BE2C (cell line): ENCODE data around the gene TRPV2.
"Not testable (repeated sequence)": the region's sequence is repeated elsewhere in the genome, so short reads cannot be mapped to it uniquely, and the experiment has no call there.

ENCODE experiments used
- DNase-seq: peaks from one replicate; pipeline ENCODE4 v3.0.0-alpha.2; 2020
- H3K27me3 ChIP-seq: fragments of 250-450 bp; sonication (Bioruptor Pico); 2 replicates; pipeline ENCODE4 v1.5.1; 2020; ENCODE audit warnings: mild to moderate bottlenecking
- H3K36me3 ChIP-seq: fragments of 250-450 bp; sonication (Bioruptor Pico); 2 replicates; pipeline ENCODE4 v1.5.1; 2020; ENCODE audit warnings: mild to moderate bottlenecking
- H3K4me1 ChIP-seq: fragments of 250-450 bp; sonication (Bioruptor Pico); 2 replicates; pipeline ENCODE4 v1.5.1; 2020
- H3K4me3 ChIP-seq: 2 replicates; pipeline ENCODE4 v1.5.1; 2011; ENCODE audit warnings: low read depth, low read length
- H3K9me3 ChIP-seq: fragments of 250-450 bp; sonication (Bioruptor Pico); 2 replicates; pipeline ENCODE4 v1.5.1; 2020
- TF ChIP-seq, protein P1 (sequence below): IDR thresholded peaks from 2 replicates; pipeline ENCODE4 v1.5.1; 2012; ENCODE audit warnings: mild to moderate bottlenecking, low read depth, low read length

TRPV2 gene

DNA sequence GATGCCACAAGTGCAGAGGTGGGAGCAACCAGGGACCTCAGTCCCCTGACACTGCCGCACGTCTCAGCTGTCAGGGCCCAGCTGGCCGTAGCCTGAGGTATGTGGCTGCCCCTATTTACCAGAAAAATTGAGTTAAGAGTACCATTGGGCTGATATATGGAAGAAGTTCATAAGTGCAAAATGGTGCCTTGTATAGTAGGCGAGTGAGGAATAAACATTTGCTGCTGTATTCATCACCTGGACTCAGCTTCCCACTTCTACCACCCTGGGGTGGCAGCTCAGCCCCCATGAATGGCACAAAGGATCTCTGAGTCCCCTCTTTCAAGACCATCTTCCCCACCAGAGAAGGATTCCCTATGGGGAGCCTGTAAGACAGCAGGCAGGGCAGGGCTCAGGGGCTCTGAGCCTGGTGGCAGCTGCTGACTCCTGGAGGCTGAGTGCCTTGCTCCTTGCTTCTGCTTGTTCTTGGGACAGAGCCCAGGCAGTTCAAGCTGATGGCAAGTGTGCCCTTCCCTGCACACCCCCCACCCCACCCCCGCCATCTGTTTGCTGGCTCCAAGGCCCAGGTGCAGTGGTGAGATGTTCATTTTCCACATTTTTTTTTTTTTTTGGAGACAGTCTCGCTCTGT lies 29.0 kb downstream of the TRPV2 start:
- Histone ChIP-seq H3K27me3 (no peaks in the 10 kb centered on the region), H3K4me1 (peaks cover 3% of the 10 kb centered on the region), H3K4me3 (no peak overlapping the region), H3K9me3 (no peaks in the 10 kb centered on the region), H3K36me3 (peaks cover 74% of the 10 kb centered on the region)
- DNase-seq: peak; percentile 37
- TF ChIP-seq, protein P1, sequence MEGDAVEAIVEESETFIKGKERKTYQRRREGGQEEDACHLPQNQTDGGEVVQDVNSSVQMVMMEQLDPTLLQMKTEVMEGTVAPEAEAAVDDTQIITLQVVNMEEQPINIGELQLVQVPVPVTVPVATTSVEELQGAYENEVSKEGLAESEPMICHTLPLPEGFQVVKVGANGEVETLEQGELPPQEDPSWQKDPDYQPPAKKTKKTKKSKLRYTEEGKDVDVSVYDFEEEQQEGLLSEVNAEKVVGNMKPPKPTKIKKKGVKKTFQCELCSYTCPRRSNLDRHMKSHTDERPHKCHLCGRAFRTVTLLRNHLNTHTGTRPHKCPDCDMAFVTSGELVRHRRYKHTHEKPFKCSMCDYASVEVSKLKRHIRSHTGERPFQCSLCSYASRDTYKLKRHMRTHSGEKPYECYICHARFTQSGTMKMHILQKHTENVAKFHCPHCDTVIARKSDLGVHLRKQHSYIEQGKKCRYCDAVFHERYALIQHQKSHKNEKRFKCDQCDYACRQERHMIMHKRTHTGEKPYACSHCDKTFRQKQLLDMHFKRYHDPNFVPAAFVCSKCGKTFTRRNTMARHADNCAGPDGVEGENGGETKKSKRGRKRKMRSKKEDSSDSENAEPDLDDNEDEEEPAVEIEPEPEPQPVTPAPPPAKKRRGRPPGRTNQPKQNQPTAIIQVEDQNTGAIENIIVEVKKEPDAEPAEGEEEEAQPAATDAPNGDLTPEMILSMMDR: no peak

DNA sequence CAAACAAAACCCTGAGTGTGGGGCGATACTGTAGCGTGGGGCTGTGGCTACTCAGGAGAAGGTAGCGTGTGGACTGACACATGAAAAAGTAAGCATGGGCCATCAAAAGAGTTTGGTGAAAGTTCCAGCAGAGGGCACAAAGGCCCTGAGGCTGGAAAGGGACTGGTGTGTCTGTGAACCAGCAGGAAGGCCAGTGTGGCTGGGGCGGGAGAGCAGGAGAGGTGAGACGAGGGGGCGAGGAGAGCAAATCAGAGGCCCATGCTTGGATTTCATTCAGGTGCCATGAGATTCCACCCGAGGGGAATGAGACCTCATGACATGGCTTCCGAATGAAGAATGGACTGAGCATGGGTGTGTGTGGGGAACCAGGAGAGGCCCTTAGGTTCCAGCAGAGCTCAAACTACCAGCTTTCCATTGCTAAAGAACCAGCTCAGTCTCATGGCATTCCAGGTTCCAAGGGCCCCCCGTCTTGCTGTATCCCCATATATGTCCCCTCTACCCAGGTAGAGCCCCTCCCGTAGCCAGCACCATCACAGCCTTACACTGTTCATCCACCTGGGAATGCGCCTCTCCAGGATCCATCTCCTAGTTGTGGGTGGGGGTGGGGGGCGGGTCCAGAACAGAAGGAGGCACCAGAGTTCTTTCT lies 31.1 kb downstream of the TRPV2 start:
- Histone ChIP-seq H3K4me1 (peaks cover 3% of the 10 kb centered on the region), H3K4me3 (no peak overlapping the region), H3K27me3 (no peaks in the 10 kb centered on the region), H3K36me3 (peaks cover 53% of the 10 kb centered on the region), H3K9me3 (no peaks in the 10 kb centered on the region)
- TF ChIP-seq, protein P1: no peak
- no peak for DNase-seq

DNA sequence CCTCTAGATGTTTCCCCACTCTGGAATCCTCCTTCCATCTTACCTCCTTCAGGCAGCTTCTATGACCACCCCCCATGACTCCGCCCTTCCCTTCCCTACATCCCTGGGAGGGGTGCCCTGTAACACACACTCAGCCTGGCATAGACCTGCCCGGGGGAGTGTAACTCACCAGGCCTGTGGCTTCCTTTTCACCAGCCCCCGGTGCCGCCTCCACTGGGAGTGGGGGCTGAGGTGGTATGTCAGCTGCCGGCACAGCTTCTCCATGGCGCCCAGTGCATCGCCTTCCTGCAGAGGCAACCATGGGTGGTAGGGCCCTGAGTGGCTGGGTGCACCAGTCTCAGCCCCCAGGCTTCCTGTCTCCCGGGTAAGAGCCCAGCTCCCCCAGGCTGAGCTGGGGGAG lies 32.3 kb downstream of the TRPV2 start:
- DNase-seq: no peak
- H3K36me3 ChIP-seq: peaks cover 40% of the 10 kb centered on the region

DNA sequence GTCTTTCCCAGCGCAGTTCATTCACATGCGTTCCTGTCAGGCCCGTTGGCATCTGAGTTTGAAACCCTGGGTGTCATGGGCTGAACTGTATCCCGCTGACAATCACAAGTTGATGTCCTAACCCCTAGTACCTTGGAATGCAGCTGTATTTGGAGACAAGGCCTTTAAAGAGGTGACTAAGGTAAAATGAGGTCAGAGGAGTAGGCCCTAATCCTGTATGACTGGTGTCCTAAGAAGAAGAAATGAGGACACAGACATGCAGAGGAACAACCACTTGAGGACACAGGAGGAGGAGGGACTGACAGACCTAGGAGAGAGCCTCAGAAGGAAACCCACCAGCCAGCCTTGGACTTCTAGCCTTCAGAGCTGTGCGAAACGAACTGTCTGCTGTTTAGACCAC lies 33.1 kb downstream of the TRPV2 start:
- Histone ChIP-seq H3K27me3 (no peaks in the 10 kb centered on the region), H3K36me3 (peaks cover 32% of the 10 kb centered on the region), H3K9me3 (no peaks in the 10 kb centered on the region), H3K4me3 (no peak overlapping the region), H3K4me1 (peaks cover 3% of the 10 kb centered on the region)
- DNase-seq: no peak
- TF ChIP-seq, protein P1: no peak

More for the DNA sequence above, 32.3 kb downstream of the TRPV2 start:
- TF ChIP-seq, protein P1: no peak
- H3K27me3 ChIP-seq: no peaks in the 10 kb centered on the region
- no peaks in the 10 kb centered on the region for H3K9me3 ChIP-seq
- peaks cover 3% of the 10 kb centered on the region for H3K4me1 ChIP-seq
- H3K4me3 ChIP-seq: no peak overlapping the region

DNA sequence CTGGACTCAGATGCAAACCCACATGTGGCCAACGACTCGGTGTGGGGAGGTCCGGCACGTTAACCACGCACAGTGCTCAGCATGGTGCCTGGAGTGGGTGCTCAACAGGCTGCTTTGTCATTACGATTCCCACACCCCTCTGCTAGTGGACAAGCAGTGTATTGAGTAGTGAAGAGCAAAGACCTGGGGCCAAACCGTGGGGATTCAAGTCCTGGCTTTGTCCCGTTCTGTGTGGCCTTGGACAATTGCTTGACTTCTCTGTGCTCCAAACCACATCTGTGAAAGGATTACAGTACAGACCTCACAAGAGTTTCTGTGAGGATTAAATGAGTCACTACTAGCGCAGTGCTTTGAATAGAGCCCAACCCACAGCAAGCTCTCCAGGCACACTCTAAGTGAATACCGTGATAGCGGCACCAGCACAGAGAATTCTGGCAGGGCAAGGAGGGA lies 33.8 kb downstream of the TRPV2 start:
- TF ChIP-seq, protein P1: no peak
- Histone ChIP-seq H3K9me3 (no peaks in the 10 kb centered on the region), H3K4me1 (peaks cover 3% of the 10 kb centered on the region; the same call in 1 of the 2 replicates), H3K4me3 (no peak overlapping the region), H3K27me3 (no peaks in the 10 kb centered on the region), H3K36me3 (peaks cover 26% of the 10 kb centered on the region)
- no peak for DNase-seq

DNA sequence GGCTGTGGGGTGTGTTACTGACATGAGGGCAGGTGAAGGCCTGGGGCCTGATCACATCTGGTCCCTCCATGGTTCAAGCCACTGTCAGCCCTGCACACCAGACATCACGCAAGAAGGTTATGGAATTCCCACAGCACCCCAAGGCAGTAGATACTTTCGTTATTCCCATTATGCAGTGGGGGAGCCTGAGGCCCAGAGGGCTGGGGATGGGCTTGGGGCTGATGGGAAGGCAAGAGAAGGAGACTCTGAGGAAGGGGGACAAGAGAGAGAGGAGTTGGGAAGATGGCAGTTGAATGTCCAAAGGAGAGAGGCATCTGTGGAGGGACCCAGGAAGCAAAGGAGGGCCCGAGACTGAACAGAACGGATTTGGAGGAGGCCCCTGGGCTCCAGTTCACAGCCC lies 34.7 kb downstream of the TRPV2 start:
- Histone ChIP-seq H3K4me1 (peaks cover 3% of the 10 kb centered on the region; the same call in 1 of the 2 replicates), H3K4me3 (no peak overlapping the region), H3K9me3 (no peaks in the 10 kb centered on the region), H3K36me3 (peaks cover 24% of the 10 kb centered on the region), H3K27me3 (no peaks in the 10 kb centered on the region)
- TF ChIP-seq, protein P1: no peak
- no peak for DNase-seq

DNA sequence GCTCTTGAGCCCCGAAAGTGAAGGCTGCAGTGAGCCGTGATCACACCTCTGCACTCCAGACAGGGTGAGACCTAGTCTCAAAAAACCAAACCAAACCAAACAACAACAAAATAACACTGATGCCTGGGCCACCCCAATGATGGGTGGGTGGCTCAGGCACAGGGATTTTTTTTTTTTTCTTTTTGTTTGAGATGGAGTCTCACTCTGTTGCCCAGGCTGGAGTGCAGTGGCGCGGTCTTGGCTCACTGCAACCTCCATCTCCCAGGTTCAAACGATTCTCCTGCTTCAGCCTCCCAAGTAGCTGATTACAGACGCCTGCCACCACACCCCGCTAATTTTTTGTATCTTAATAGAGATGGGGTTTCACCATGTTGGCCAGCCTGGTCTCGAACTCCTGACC lies 36.9 kb downstream of the TRPV2 start:
- H3K36me3 ChIP-seq, H3K27me3 ChIP-seq, H3K9me3 ChIP-seq, H3K4me1 ChIP-seq, DNase-seq, H3K4me3 ChIP-seq: not testable (repeated sequence)
